Measurements from ENCODE around the gene NPEPL1.

Gene NPEPL1

DNA sequence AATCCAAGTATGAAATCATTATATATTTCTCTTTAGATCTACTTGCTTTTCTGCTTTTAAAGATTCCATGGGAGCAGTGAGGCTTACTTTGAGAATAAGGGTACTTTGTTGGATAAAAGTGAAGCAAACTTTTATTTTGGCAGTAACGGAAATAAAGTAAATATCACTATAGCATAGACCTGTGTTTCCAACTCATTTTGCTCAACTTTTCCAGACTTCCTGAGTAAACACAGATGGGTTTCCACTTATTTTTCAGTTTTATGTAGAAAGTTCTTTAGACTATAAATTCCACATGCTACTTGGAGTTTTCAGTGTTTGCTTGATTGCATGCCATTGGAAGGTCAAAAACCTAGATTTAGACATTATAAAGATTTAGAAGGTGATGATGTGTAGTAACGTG lies 35.3 kb upstream of the NPEPL1 start:
- no peak for DNase-seq (ENCODE audit: low read depth in 2 of 2)

DNA sequence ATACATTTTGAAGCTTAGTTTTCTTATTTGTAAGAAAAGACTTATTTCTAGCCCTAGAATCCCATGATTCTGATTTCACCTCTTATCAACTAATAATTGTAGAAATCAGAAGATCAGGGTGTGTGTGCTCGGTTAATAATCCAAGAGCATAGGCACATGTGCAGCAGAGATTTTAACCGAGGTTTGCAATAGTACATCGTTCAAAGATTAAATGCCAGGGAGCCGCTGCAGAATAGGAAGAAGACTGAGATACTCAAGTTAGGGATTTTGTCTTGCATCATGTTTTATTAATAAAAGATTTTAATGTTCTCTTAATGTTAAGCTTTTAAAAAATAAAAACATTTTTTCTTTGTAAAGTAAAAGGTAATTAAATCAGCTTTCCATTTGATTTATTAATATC lies 34.6 kb upstream of the NPEPL1 start:
- DNase-seq (ENCODE audit: low read depth in 2 of 2), result no peak

DNA sequence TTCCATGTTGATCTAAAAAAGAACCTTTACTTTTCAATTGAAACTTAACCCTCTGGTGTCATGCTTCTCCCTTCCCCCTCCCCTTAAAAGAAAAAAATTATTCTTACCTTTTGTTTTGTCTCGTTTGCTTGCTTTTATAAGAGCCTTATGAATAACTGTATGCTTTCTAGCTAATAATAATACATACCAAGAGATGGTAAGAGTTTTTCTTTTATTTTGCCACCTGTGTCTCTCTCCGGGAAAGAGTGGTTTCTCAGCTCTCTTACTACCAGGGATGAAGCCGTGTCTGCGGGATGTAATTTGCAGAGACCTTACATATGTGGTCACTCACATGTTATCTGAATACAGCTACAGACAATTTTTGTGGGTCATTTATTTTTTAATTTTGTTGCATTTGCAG lies 33.8 kb upstream of the NPEPL1 start:
- no peak for DNase-seq (ENCODE audit: low read depth in 2 of 2)

DNA sequence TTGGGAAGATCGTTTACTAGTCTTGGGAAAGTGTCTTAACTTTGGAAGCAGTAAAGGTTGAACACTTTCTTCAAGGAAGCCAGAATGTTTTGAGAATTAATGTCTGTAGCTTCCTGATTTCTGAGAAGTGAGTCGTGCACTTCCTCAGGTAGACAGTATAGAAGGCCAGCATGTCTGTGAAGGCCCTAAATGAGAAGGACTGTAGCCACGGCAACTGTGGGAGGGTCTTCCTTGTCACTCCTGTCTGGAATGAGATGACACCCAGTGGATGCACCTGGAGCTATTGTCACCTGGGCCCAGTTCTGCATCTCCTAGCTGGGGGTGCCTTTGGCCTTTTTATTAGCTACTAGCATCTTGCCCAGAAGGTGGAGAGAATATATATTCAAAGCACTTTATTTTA lies 32.8 kb upstream of the NPEPL1 start:
- DNase-seq (ENCODE audit: low read depth in 2 of 2), result no peak

DNA sequence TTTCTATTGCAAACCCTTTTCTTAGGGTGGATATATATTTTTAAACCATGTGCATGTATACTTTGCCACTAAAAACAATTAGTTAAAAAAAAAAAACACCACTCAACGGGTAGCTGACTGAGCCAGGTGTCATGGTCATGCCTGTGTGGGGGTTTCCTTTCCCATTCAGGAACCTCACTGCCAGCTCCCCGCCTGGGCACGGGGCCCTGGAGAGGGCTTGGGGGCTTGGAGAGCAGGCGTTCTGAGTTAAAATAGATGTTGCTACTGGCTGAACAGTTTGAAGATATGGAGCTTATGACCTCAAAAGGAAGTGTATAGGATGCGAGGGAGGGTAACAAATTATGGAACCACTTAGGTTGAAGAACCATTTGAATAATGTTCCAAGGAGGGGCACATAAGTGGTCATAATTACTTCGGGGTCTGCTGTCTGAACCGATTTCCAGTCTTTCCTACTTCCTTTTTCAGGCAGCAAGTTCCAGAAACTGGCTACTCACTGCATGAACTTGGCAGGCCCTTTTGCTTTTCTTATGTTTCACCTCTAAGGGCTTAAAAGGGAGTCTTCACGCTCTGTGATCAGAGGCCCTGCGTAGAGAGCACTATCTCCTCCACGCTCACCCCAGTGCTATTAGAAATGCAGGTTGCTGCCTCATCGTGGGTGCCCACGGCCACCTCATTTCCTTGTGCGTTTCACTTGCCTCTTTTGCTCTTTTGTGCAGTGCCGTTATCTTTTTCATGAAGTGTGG lies 31.6 kb upstream of the NPEPL1 start:
- DNase-seq (ENCODE audit: low read depth in 2 of 2), result peak in 1 of 2 donors; percentile 19

DNA sequence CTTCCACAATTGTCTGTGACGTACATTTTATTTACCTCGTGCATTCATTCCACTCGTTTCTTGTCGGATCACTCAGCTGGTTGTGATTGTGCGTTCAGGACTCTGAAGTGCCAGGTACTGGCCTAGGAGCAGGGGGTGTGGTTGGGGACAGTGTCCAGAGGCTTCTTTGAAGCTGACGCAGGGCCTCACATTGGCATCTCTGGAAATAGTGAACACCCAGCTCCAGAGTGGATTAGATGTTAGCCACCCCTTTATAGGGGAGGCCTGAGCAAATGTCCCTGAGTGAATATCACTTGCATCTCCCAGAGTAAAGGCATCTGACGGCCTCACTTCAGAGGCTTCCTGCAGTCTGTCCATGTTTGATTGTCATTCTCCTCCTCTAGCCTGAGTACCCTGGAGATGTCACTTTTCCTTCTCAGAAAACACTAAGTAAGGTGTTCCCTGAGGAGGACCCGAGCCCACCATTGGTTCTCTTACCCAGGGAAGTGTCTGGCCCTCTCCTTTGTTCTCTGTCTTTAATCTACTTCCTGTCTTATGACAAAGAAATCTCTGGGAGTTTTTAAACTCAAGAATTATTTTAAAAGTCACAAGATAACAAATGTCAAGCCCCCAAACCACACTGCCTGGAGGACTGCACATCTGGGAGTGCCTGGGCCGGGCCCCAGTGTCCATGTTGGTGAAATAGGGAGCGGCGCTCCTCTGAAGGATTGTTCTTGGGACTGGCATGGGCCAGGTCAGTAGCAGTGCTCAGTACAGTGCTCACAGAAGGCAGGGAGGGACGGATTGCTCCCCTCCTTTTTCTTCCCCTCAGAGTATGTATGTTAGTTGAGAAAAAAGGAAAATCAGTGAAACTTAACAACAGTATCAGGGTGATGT lies 30.8 kb upstream of the NPEPL1 start:
- DNase-seq (ENCODE audit: low read depth in 2 of 2), result no peak

DNA sequence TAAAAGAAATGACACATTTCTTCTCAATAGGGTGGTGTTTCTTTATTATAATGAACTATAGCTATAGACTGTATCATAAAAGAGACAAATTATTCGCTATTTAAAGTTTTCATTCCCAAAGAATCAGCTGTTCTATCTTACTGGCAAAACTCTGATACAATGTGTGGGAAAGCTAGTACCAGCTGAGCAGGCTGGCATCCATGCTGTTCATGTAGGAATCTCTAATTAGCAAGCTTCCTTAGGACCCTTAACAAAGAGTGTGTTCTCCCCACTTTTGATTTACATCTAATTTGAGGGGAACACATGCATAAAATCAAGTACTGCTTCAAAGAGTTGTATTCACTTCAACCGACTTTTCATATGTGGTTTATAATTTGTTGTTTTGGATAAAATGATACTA lies 28.3 kb upstream of the NPEPL1 start:
- no peak for DNase-seq (ENCODE audit: low read depth in 2 of 2)

DNA sequence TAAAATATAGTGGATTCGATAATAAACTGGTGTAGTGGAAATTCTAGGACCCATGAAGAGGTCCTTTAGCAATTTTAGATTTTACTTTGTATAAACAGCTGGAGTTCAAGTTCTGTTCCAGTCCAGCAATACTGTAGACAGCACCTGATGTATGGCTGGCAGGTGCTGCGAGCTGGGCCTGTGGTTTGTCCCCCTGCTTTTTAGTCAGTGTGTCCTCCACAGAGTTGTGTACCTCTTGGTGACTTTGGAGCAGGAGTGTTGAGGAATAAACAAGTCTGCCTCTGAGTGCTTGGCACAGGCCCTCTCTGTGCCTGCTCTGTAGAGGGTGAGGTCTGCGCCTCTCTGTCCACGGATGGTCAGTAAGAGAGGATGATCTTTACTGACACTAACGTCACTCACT lies 27.7 kb upstream of the NPEPL1 start:
- DNase-seq (ENCODE audit: low read depth in 2 of 2), result no peak

DNA sequence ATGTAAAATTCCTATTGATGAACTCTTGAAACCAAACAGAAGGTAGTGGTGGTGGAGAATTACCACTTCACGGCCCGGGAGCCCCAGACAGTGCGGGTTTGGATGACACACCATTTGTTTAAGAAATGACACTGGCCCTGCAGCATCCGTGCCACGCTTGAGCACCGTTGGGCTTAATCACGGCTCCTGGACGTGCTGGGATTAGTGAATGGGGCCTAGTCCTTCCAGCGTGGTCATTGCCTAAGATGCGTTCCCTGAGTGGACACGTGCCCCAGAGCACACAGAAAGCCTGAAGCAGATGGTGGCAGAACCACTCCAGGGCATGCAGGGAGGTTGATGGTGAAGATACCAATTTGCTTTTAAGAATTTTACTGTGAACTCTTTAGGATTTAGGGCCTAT lies 27.0 kb upstream of the NPEPL1 start:
- DNase-seq (ENCODE audit: low read depth in 2 of 2), result no peak

DNA sequence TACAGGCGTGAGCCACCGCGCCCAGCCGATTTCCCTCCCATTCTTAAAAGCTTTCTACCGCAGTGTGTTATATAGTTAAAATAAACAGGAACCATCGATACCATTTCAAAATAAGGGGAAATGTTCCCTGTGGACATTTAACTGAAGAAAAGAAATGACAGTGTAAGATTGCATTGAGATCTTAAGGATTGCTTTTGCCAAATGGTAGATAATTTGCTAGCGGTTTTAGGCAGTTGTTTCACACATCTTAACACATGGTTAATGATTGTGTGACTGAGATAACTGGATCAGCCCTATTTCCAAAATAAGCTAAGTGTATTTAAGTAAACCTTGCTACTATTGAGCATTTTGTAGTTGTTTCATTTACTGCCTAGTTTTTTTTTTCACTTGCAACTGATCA lies 25.9 kb upstream of the NPEPL1 start:
- DNase-seq (ENCODE audit: low read depth in 2 of 2), result no peak

DNA sequence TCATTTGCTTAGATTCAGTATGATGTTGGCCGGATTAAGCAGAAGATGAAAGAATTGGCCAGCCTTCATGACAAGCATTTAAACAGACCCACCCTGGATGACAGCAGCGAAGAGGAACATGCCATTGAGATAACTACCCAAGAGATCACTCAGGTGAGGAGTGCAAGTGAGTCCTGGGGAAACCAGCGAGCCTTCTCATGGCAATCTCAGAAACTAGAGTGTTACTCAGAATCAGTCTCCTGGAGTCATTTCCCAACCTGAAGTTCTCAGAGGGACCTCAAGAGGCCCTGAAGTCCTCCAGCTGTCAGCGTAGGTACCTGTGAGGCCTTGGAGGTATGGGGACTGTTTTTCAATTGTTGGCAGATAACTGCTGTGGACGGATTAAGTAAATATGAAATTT lies 24.6 kb upstream of the NPEPL1 start:
- DNase-seq (ENCODE audit: low read depth in 2 of 2), result no peak

DNA sequence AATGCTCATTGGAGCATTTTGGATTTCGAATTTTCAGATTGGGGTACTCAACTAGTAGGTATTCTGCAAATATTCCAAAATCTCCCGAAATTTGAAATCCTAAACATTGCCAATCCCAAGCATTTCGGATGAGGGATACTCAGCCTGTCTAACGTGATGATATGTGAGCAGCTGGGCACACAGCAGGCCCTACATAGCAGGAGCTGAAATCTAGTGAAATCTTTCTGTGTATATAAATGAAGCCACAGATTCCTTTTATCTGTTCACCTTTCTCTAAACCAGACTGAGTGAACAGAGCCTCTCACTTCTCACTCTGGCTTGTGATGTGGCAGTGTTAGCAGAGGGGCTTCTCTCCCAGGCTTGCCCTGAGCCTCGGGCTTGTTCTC lies 23.7 kb upstream of the NPEPL1 start:
- no peak for DNase-seq (ENCODE audit: low read depth in 2 of 2)

DNA sequence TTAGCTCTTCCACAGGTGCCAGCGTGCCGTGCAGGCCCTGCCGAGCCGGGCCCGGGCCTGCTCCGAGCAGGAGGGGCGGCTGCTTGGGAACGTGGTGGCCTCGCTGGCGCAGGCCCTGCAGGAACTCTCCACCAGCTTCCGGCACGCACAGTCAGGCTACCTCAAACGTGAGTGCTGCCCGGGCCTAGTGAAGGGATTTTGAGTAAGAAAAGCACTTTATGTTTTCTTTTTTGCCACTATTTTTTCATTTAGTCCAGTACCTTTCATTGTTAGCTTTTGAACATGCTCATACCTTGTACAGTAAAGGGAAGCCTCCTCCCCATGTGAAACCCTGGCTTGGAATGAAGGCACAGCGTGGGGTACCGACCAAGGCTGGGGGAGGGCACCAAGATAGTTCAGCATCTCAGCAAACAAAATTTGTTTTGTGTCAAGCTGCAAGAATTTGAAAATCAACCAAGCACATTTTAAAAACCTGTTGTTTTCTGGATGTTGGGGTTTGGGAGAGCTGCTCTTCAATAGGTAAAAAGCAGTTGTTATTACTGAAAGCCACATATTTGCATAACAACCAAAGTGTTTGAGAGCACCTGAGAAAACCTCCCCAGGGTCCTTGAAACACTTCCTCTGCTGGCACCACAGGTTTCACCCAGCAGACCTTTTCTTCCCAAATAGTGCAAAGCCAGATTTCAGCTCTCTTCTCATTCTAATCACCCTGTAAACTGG lies 23.2 kb upstream of the NPEPL1 start:
- DNase-seq (ENCODE audit: low read depth in 2 of 2), result no peak

DNA sequence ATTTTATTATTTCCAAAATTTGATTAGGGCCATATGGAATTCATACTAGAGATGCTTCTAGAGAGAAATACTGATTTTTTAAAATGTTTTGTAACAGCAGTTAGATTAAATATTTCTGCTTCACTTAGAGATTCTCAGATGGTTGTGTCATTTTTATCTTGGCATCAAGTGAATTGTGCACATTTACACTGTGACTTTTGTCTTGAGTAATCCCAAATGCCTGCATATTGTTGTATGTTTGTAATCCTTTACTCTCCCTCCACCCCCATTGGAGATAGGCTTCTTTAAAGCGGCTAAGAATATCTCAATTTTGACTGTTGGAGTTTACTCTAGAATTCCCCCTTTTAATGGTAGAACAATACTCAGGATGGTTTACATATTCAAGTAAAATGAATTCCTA lies 22.5 kb upstream of the NPEPL1 start:
- no peak for DNase-seq (ENCODE audit: low read depth in 2 of 2)

DNA sequence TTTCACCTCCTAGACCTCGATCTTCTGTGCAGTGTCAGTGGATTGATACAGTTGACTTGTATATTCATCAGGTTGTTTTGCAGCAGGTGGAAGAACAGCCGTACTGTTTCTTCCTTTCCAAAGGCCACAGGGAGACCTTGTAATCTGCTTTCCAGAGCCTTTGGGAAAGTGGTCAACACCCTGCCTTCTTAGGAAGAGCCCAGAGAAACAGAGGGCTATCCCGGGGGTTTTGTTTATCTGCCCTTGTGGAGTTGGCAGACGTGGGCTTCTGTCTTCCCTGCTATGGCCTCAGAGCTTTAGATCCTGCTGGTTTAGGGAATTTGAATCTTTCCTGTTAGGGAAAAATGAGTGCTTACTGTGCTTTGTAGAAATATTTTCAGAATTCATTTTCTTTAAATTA lies 21.9 kb upstream of the NPEPL1 start:
- DNase-seq (ENCODE audit: low read depth in 2 of 2), result no peak

DNA sequence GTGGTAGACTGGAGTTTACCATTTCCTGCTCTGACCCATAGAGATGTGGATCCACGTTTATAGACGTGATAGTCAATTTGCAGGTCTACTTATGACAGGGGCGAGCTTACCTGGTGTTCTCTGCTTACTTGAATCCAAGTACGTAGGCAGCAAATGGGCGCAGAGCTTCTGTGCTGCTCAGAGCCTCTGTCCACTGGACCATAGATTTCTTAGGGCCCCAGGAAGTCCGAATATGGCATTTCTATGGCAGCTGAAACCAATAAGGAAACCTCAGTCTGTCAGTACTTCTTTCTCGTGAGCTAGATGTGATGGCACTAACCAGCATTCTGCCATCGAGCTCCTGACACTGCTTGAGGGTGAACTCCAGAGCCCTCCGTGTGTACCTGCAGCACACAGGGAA lies 19.5 kb upstream of the NPEPL1 start:
- DNase-seq (ENCODE audit: low read depth in 2 of 2), result no peak

DNA sequence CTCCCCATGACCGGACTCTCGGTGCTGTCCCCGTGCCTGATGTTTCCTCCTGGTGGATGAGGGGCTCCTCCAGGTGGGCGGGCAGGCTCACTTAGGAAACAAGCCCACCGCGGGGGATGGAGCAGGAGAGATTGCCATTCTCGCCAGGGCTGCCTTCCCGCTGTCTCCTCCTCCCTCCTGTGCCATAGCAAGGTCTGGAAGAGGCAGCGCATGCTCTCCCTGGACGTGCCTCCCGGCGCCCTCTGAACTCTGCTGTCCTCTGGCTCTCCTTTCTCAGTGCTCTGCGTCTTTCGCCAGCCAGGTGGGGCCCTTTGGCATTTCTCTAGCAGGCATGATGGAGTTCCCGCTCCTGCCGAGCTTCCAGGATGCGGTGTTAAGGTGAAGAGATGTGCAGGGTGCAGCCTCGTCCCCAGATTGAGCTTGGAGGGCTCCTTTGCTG lies 17.4 kb upstream of the NPEPL1 start:
- DNase-seq (ENCODE audit: low read depth in 2 of 2), result no peak

DNA sequence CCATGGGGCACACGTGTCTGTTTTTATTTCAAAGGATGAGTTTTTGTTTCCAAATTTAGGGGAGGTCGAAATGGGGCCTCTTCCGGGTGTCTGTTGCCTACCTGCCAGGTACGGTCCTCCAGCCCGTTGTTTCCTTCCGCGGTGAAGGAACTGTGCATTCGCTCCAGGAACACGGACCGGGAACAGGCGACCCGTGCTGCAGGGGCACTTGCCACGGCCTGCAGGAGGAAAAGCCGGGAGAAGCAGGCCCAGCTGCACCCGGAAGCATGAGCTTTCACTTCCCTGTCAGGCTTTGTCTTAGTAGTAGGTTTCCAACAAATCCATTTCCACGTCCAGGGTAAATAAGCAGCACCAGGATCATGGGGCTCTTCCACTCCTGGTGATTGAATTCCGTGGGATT lies 17.0 kb upstream of the NPEPL1 start:
- no peak for DNase-seq (ENCODE audit: low read depth in 2 of 2)

DNA sequence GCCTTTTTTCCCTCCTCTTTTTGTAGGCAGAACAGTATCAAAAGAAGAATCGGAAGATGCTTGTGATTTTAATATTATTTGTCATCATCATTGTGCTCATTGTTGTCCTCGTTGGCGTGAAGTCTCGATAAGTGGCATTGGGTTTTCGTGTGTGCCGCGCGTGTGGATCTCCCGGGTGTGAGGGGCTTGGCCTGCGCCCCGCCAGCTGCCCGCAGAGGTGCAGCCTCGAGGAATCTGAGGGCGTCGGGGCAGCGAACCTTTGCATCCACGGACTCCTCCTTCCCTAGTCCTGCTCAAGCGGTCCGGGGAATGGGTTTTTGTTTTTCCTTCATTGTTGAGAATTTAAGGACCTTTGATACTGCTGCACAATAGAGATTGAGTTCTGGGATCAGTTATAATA lies 16.4 kb upstream of the NPEPL1 start:
- DNase-seq (ENCODE audit: low read depth in 2 of 2), result no peak

DNA sequence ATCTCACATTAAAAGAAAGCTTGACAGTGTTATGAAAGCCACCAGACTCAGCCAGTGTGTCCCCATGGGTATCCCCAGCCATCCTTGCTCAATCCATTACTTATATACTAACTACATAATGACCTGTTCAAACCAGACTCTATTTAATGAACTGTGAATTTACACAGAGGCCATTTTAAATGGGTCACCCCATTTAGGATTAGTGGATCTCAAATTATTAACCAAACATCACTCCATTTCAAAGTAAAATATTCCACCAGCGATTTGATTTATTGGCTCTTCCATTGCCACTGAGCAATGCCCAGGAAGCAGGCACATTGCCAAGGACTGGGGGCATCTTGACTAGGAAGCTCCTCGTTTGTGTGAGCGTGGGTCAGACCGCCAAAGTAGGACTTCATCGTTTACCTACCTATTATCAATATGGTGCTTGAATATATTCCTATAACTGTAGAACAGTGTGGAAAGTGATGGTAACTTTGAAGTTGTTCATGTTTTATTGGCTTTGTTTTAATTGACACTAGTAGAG lies 15.5 kb upstream of the NPEPL1 start:
- DNase-seq (ENCODE audit: low read depth in 2 of 2), result no peak

DNA sequence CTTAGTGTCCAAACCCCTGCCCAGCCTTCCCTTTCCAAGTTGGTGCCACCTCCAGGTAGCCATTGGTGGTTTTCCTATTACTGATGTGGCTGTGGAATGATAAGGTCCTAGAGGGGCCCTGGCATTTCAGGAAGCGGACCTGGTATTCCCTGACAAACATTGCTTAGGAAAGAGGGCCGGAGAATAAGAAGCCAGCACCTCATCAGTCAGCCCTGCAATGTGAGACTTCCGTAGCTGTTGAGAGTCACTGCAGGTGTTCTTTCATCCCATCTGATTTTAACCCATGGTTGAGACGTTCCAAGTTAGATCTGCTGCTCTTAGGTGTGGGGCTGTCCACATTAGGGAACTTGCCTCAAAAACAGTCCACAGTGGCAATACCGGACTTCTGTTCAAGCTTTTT lies 14.8 kb upstream of the NPEPL1 start:
- DNase-seq (ENCODE audit: low read depth in 2 of 2), result no peak

DNA sequence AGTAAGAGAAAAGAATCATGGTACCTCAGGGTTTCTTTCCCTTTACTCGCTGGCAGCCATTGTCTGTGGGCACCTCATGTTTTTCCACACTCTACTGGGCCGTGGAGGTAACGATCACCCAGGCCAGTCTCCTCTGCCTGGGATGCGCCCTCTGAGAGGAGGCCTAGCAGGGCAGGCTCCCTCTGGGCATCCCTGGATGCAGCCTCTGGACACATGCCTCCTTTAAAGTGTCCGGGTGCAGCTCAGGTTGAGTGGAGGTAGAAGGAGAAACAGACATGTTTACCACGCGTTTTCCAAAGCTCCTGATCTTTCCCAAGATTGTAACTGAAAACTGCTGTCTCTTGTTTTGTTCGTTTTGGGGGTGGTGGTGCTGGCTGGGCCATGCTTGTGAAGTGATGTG lies 13.8 kb upstream of the NPEPL1 start:
- no peak for DNase-seq (ENCODE audit: low read depth in 2 of 2)

Measured in activated CD8-positive, alpha-beta memory T cell treated with anti-CD3 and anti-CD28 coated beads for 4 hours (primary cell).